BE2C (cell line): Measurements from ENCODE around the gene LETM1.

ENCODE experiments used
- DNase-seq: peaks from one replicate; pipeline ENCODE4 v3.0.0-alpha.2; 2020
- H3K27me3 ChIP-seq: fragments of 250-450 bp; sonication (Bioruptor Pico); 2 replicates; pipeline ENCODE4 v1.5.1; 2020; ENCODE audit warnings: mild to moderate bottlenecking
- H3K36me3 ChIP-seq: fragments of 250-450 bp; sonication (Bioruptor Pico); 2 replicates; pipeline ENCODE4 v1.5.1; 2020; ENCODE audit warnings: mild to moderate bottlenecking
- H3K4me1 ChIP-seq: fragments of 250-450 bp; sonication (Bioruptor Pico); 2 replicates; pipeline ENCODE4 v1.5.1; 2020
- H3K4me3 ChIP-seq: 2 replicates; pipeline ENCODE4 v1.5.1; 2011; ENCODE audit warnings: low read depth, low read length
- H3K9me3 ChIP-seq: fragments of 250-450 bp; sonication (Bioruptor Pico); 2 replicates; pipeline ENCODE4 v1.5.1; 2020
- CTCF ChIP-seq: IDR thresholded peaks from 2 replicates; pipeline ENCODE4 v1.5.1; 2012; ENCODE audit warnings: mild to moderate bottlenecking, low read depth, low read length

LETM1 gene

GRCh38 chr4:1762264-1763010, 93.5 kb downstream of the LETM1 start:
- Histone ChIP-seq H3K36me3 (no peaks in the 10 kb centered on the region), H3K4me3 (no peak overlapping the region), H3K4me1 (no peaks in the 10 kb centered on the region), H3K27me3 (no peaks in the 10 kb centered on the region), H3K9me3 (no peaks in the 10 kb centered on the region)
- DNase-seq = no peak
- no peak for TF ChIP-seq CTCF
